Ovary (tissue), 9 donors: Measurements from ENCODE around the gene ZNF76. TPM values are rescaled to one million over a fixed set of nuclear protein-coding genes. Genes with fewer than 3 reads are reported as not detected.

Experiments
- DNase-seq, 5 donors: peaks; one replicate each; pipeline ENCODE4 v3.0.0-alpha.2; 2019 to 2020
- H3K27ac ChIP-seq, 2 donors: fragments of 200-600 bp; one replicate each; pipeline versions ENCODE4 v1.5.1 to v1.8.0; 2019 to 2022
- H3K27me3 ChIP-seq: fragments of 200-600 bp; one replicate; pipeline ENCODE4 v1.8.0; 2022
- H3K36me3 ChIP-seq: fragments of 200-600 bp; sonication (generic); one replicate; pipeline ENCODE4 v1.5.1; 2019
- H3K4me1 ChIP-seq: one replicate; pipeline ENCODE4 v1.8.1; 2013; ENCODE audit warnings: mild to moderate bottlenecking, moderate library complexity; ENCODE audit not compliant: insufficient read depth
- H3K4me3 ChIP-seq: fragments of 200-600 bp; sonication (generic); one replicate; pipeline ENCODE4 v1.5.1; 2017
- H3K9me3 ChIP-seq, 2 donors: fragments of 200-600 bp in 1 of 2; sonication (generic) in 1 of 2; one replicate each; pipeline versions ENCODE4 v1.5.1 to v1.8.1; 2013 to 2019; ENCODE audit warnings: mild to moderate bottlenecking in 1 of 2, moderate library complexity in 1 of 2
- CTCF ChIP-seq, 3 donors: fragments of 450-650 bp in 2 of 3; fragments of 200-600 bp in 1 of 3; IDR thresholded peaks; one replicate each; pipeline versions ENCODE4 v1.5.1 to v1.8.0; 2016 to 2022; ENCODE audit warnings: antibody characterized with exemption in 3 of 3, mild to moderate bottlenecking in 1 of 3
- EP300 ChIP-seq: sonication (generic); formaldehyde crosslinking; IDR thresholded peaks from one replicate; pipeline ENCODE4 v1.6.1; 2017; ENCODE audit warnings: antibody characterized with exemption
- POLR2A ChIP-seq: fragments of 450-650 bp; IDR thresholded peaks from one replicate; pipeline ENCODE4 v1.6.1; 2017; ENCODE audit warnings: antibody characterized with exemption, mild to moderate bottlenecking, moderate library complexity
- WGBS, 3 donors: extraction: QIAGEN DNeasy Blood & Tissue Kit in 1 of 3; methylation state at CpG; one replicate each; pipeline versions ENCODE4 v1.1.5 to v1.1.7; 2013 to 2017; 5-methylcytosine and 5-hydroxymethylcytosine counted together
- intact Hi-C, 4 donors: fragments of 100-400 bp; cut with DNase I; formaldehyde crosslinking; loops; one replicate each; pipeline versions ENCODE4 v1.11.0 to v1.15.1; 2022 to 2023
- polyA plus RNA-seq, 2 donors: library from polyadenylated mRNA; stranded (reverse); fragments of 200-250 nt in 1 of 2; fragments of 350-450 nt in 1 of 2; fragmentation: Illumina TruSeq in 1 of 2; extraction: RNeasy Lipid Tissue Mini Kit (QIAGEN cat#74804) in 1 of 2; gene quantifications; one replicate each; pipeline ENCODE4 v1.2.3, GENCODE V29; 2013 to 2014
- total RNA-seq, 7 donors: library from RNA; depleted of rRNA in 2 of 7; stranded (reverse); fragments of >200 nt in 2 of 7; fragmentation: NEBNext Ultra II Directional in 3 of 7; extraction: Animal tissue kit (Norgen Biotek cat#: 25700) in 3 of 7; gene quantifications; one replicate each; pipeline versions ENCODE4 v1.1.0 to v1.2.4, GENCODE V29; 2016 to 2023
- donor health status: DM: no; HTN: no; CAD: no; lungs with moderate emphysema.
- donor health status: DM: no; HTN: no; CAD: no.
- donor health status: Bipolar disorder and iron deficiency.
- donor health status: DM: yes; HTN: yes; CAD: no.
- donor health status: DM: no; HTN: no; CAD: no.
- donor health status: DM: yes; HTN: yes; CAD: no.

Gene ZNF76
- total and polyA plus RNA-seq, 9 donors = 17.0 to 55.0 (median 42.8) TPM

GRCh38 chr6:35218021-35218420 is 41.5 kb upstream of the ZNF76 start:
- intact Hi-C loops = no loop called here
- peaks cover 5% of the 10 kb centered on the region for H3K4me1 ChIP-seq
- H3K27me3 ChIP-seq = no peaks in the 10 kb centered on the region
- H3K9me3 ChIP-seq = no peaks in the 10 kb centered on the region
- no peak overlapping the region for H3K4me3 ChIP-seq
- DNase-seq = no peak
- no peak overlapping the region for H3K27ac ChIP-seq
- no peaks in the 10 kb centered on the region for H3K36me3 ChIP-seq
- WGBS, 3 donors = 36 to 39% (median 36%) methylated on average over 4 of the region's 4 CpGs
- TF ChIP-seq CTCF (IDR thresholded peaks at IDR 0.05) (no peak), POLR2A (no peak), EP300 (no peak)

GRCh38 chr6:35218456-35218855 is 41.1 kb upstream of the ZNF76 start:
- Histone ChIP-seq H3K36me3 (no peaks in the 10 kb centered on the region), H3K4me3 (no peak overlapping the region), H3K4me1 (peaks cover 2% of the 10 kb centered on the region), H3K27me3 (no peaks in the 10 kb centered on the region), H3K9me3 (no peaks in the 10 kb centered on the region), H3K27ac (no peak overlapping the region)
- WGBS, 3 donors = 89 to 95% (median 95%) methylated on average over 4 of the region's 4 CpGs
- TF ChIP-seq CTCF (IDR thresholded peaks at IDR 0.05) (no peak), POLR2A (no peak), EP300 (no peak)
- DNase-seq = no peak
- intact Hi-C loops = no loop called here

- Histone ChIP-seq H3K27ac (no peak overlapping the region), H3K9me3 (no peaks in the 10 kb centered on the region), H3K27me3 (no peaks in the 10 kb centered on the region), H3K4me3 (no peak overlapping the region), H3K4me1 (no peaks in the 10 kb centered on the region), H3K36me3 (no peaks in the 10 kb centered on the region)
- intact Hi-C loops = loop anchor here in 1 of 4 donors (5.0 kb wide), 1 partner anchor 1267 kb away; no protein-coding TSS in a partner anchor
- TF ChIP-seq EP300 = no peak
- TF ChIP-seq POLR2A = no peak
- TF ChIP-seq CTCF (IDR thresholded peaks at IDR 0.05) = no peak
- no peak for DNase-seq
- 32 to 51% (median 48%) methylated on average over 4 of the region's 4 CpGs for WGBS, 3 donors
These were observed 39.7 kb upstream of the ZNF76 start for GRCh38 chr6:35219683-35220326.

GRCh38 chr6:35220711-35221110 is 38.8 kb upstream of the ZNF76 start:
- Histone ChIP-seq H3K27ac (no peak overlapping the region), H3K4me3 (no peak overlapping the region), H3K27me3 (no peaks in the 10 kb centered on the region), H3K36me3 (no peaks in the 10 kb centered on the region), H3K4me1 (no peaks in the 10 kb centered on the region), H3K9me3 (no peaks in the 10 kb centered on the region)
- intact Hi-C loops = loop anchor here in 1 of 4 donors (5.0 kb wide), 1 partner anchor 1267 kb away; no protein-coding TSS in a partner anchor
- DNase-seq = no peak
- no peak for TF ChIP-seq EP300
- no peak for TF ChIP-seq POLR2A
- no peak for TF ChIP-seq CTCF (IDR thresholded peaks at IDR 0.05)
- WGBS, 3 donors = 94 to 96% (median 94%) methylated on average over 1 of the region's 1 CpG
